ENCODE results near the gene ZNF433.

DNA sequence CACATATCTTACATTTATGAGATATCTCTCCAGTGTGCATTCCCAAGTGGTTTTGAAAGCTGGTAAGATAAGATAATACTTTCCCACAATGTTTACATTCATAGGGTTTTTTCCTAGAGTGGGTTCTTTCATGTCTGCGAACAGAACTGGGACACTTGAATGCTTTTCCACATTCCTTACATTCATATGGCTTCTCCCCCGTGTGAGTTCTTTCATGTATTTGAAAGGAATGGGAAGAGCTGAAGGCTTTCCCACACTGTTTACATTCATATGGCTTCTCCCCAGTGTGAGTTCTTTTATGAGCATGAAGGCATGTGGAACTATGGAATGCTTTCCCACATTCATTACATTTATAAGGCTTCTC is 19.7 kb downstream of the ZNF433 start:
- TF ChIP-seq, protein P1, sequence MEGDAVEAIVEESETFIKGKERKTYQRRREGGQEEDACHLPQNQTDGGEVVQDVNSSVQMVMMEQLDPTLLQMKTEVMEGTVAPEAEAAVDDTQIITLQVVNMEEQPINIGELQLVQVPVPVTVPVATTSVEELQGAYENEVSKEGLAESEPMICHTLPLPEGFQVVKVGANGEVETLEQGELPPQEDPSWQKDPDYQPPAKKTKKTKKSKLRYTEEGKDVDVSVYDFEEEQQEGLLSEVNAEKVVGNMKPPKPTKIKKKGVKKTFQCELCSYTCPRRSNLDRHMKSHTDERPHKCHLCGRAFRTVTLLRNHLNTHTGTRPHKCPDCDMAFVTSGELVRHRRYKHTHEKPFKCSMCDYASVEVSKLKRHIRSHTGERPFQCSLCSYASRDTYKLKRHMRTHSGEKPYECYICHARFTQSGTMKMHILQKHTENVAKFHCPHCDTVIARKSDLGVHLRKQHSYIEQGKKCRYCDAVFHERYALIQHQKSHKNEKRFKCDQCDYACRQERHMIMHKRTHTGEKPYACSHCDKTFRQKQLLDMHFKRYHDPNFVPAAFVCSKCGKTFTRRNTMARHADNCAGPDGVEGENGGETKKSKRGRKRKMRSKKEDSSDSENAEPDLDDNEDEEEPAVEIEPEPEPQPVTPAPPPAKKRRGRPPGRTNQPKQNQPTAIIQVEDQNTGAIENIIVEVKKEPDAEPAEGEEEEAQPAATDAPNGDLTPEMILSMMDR (IDR thresholded peaks at IDR 0.05): no peak
- TF ChIP-seq YY1 (IDR thresholded peaks at IDR 0.05; ENCODE audit: low read depth): no peak
- TF ChIP-seq TCF12 (IDR thresholded peaks at IDR 0.05): no peak
- TF ChIP-seq, protein P2, sequence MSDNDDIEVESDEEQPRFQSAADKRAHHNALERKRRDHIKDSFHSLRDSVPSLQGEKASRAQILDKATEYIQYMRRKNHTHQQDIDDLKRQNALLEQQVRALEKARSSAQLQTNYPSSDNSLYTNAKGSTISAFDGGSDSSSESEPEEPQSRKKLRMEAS (IDR thresholded peaks at IDR 0.05; ENCODE audit: low read depth): no peak
- TF ChIP-seq FOSL2 (IDR thresholded peaks at IDR 0.05; ENCODE audit: borderline replicate concordance, low read depth): no peak
- TF ChIP-seq GATA2 (CRISPR knock-in tag; IDR thresholded peaks at IDR 0.05): no peak
- no peak for TF ChIP-seq POLR2AphosphoS5 (IDR thresholded peaks at IDR 0.05; ENCODE audit: low read depth, low read length)
- no peak for TF ChIP-seq SMC3 (IDR thresholded peaks at IDR 0.05; ENCODE audit: low read depth, low read length)
- no peak for TF ChIP-seq GABPA (IDR thresholded peaks at IDR 0.05; ENCODE audit: low read depth)
- TF ChIP-seq, protein P3, sequence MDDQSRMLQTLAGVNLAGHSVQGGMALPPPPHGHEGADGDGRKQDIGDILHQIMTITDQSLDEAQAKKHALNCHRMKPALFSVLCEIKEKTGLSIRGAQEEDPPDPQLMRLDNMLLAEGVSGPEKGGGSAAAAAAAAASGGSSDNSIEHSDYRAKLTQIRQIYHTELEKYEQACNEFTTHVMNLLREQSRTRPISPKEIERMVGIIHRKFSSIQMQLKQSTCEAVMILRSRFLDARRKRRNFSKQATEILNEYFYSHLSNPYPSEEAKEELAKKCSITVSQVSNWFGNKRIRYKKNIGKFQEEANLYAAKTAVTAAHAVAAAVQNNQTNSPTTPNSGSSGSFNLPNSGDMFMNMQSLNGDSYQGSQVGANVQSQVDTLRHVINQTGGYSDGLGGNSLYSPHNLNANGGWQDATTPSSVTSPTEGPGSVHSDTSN (IDR thresholded peaks at IDR 0.05): no peak
- TF ChIP-seq MEF2A (IDR thresholded peaks at IDR 0.05; ENCODE audit: borderline replicate concordance, low read depth): no peak
- no peak for TF ChIP-seq EP300 (IDR thresholded peaks at IDR 0.05; ENCODE audit: borderline replicate concordance in 1 of 2, low read depth in 1 of 2, low read length in 1 of 2)

Data from SK-N-SH (cell line).